Fibroblast of skin of left quadriceps (primary cell): ENCODE results near the gene KIF6.
A peak's percentile ranks its signal among the peaks of the same experiment; 100 is the strongest.

ENCODE experiments used
- DNase-seq, 2 experiments: peaks; one replicate each; pipeline ENCODE4 v3.0.0-alpha.2; 2013; ENCODE audit warnings: low read depth in 2 of 2

Gene KIF6

DNA sequence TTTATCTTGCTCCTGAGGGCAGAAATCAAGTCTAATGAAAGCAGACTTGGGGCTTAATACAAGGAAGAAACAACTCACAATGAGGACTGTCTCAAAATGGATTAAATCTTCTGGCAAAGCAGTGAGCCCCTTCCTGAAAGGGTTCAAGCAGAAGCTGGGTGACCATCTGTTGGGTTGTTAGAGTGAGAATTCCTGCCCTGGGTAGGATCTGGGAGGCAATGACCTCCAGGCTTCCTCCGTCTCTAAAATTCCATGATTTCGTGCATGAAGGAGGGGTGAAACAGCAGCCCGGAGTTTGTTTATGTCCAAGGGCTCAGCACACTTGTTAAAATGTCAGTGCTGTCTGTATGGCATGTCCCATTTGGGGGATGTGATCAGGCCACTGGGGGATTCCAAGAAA, 338.7 kb downstream of the KIF6 start:
- DNase-seq: no peak

DNA sequence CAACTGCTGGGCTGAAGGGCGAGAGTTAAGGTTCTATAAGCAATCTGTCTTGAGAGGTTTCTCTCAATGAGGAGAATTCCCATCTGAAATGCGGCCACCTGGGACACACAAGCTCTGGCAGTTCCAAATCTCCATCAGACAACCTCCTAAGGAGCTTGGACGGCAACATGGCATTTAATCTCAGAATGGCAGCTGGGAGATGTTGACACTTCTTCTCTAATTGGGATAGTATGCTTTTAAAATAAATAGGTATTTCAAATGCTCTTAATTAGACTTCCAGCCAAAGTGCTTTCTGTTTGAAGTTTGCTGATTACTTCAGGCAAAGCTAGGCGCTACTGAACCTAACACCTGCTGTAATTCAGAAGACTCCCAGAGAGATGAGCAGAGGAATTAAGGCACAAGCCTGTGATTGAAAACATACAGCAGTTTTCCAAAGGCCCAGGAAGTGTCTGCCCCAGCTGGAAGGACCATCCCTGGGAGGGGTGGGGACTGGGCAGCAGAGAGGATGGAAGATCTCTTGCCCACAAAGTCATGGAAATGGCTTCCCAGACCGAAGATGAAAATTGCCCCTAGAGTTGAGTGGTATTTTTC, 343.6 kb downstream of the KIF6 start:
- DNase-seq: no peak

DNA sequence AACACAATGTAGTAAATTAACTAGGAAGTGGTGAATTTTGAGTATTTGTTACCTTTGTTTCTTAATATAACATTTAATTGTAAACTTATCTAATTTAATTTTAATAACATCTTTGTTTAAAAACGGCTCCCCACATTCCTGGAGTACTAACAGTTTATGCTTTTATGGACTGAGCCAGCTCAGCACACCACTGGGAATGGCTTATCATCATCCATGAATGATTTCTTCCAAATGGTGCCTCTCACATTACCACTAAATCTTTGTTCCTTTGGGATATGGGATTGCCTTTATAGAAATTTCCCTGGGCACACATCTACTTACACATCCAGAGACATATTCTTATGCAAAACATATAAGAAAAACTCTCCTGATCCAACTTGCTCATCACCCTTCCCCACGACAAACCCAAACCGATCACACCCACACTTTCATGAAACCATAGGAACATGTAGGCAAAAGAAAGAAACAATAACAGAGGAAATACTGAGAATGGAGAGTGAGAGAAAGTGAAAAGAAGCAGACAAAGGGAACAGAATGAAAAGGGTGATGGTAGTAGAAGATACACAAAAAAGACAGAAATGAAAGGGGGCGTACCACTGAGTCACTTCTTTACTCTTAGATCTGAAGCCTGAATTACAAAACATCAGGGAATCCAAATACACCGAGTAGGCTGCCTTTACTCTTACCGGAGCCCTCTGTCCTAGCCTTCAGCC, 344.2 kb downstream of the KIF6 start:
- DNase-seq: no peak

DNA sequence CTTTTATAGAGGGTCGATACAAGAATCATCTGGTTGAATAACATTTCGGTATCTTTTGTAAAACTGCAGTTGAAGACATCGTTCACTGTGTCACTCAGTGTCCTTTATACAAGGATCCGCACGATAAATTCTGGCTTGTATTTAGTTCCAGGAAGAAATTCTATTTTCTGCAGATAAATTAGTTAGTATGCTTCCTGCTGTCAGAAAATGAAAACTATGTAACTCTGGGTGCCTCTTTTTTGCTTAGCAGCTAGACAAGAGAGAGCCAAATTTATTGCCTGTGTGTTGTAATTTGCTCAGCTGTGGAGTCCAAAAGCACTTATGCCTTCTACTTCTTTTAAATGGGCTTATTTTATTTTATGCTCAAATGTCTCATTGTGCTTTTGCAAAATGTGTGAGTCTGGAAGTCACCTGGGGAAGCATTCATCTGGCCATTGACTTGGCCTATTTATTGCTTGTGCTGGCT, 346.2 kb downstream of the KIF6 start:
- no peak for DNase-seq

DNA sequence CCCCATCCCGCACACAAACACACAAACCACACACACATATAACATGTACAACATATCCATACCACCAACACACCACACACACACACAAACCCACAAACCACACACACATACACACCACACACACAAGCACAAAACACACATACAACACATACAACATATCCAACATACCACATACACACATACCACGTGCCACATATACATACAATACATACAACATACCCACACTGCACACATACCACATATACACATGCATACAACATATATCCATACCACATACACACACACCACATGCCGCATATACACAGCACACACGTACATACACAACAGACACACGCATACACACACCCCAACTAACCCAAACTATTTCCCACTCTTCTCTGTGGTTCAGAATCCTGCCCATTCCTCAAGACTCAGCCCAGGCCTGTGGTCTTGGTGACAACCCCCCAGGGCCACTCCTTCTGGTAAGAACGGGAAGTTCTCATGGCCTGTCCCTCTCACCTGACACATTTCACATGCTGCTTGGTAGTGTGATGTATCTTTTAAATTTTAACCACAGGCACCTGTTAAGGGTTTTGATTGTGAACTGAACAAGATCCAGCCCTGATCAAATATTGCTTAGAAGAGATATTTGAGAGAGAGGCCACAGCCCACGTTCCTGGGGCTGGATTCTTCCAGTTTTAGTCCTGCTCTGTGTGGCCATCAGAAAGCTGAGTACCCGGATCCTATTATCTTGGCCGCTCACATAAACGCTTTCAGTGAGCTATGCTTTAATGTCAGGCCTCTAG, 346.8 kb downstream of the KIF6 start:
- DNase-seq: no peak

DNA sequence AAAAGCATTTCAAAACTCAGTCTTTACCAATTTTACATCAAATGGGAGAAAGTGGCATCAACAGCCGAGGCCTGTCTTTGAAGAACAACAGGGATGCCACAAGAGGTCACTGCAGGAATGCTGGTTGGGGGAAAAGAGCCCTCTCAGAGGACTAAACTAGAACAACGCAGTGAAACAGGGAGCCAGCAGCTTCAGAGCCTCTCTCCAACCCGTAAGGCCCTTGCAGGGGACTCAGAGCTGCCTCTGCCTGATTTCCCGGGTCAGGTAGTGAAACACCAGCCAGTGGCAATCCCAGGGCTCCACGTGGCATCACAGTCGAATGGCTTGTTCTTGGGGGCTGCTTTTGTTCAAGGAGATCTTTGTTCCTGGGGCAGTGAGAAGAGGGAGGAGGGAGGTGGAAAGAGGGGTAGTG, 347.7 kb downstream of the KIF6 start:
- peak; percentile 68 for DNase-seq

DNA sequence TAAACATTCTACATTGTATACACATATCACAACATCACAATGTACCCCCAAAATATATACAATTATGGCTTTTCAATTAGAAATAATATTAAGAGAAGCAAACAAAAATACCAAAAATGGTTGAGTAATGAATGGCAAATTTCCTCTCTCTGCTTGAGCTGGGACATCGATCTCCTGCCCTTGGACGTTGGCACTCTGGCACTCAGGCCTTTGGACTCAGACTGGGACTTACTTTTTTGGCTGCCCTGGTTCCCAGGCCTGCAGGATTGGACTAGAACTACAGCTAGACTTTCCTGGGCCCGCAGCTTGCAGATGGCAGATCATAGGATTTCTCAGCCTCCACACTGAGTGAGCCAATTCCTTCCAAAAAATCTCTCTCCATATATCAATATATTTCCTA, 349.8 kb downstream of the KIF6 start:
- DNase-seq: no peak

DNA sequence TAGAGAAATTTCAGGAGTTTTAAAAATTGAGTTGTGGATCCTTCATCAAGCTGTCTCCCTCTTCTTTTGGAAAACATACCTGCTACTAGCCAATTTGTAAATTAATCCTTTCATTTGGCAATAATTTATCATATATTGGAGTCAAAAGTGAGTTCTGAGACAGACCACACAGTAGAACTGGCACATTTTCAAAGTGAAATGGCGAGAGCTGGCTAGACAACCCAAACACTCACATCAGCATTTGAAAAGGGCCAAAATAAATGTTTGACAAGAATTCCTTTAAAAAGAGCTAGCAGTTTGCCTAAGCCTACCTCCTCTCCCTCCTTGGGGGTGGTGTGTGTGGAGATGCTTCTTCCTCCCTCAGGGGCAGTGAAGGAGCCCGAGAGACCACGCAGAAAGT, 354.8 kb downstream of the KIF6 start:
- no peak for DNase-seq

DNA sequence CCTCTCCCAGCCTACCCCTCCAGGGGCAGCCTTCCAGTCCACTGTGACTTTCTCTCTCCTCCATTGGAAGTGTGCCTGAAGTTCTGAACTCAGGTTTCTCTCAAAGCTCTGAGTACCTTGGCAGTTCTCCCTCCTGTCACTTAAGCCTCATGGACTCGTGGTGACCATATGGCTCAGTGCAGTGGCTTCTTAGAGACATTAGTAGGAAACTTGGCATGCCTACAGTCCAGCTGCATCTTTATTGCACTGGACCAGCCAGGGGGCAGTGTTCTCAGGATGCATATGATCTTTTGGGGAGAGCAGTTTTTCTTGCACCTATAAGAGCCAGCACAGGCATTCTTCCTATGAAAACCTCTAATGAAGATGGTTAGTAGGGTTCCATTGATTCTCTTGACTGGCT, 355.2 kb downstream of the KIF6 start:
- DNase-seq: no peak

DNA sequence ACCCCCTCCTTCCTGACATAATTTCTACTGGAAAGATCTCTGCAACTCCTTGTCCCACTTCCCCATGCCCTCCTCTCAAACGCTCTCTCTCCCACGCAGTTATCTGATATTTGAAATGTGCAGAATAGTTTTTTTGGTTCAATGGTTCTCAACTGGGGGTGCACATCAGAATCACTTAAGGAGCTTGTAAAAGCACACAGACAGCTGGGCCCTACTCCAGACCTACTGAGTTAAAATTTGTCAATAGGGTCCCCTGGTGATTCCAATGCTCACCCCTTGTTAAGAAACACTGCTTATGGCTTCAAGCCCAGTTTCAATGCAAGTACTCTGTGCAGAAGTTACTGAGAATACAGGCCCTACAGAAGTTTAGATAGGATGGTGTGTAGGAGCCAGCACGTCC, 357.5 kb downstream of the KIF6 start:
- no peak for DNase-seq

DNA sequence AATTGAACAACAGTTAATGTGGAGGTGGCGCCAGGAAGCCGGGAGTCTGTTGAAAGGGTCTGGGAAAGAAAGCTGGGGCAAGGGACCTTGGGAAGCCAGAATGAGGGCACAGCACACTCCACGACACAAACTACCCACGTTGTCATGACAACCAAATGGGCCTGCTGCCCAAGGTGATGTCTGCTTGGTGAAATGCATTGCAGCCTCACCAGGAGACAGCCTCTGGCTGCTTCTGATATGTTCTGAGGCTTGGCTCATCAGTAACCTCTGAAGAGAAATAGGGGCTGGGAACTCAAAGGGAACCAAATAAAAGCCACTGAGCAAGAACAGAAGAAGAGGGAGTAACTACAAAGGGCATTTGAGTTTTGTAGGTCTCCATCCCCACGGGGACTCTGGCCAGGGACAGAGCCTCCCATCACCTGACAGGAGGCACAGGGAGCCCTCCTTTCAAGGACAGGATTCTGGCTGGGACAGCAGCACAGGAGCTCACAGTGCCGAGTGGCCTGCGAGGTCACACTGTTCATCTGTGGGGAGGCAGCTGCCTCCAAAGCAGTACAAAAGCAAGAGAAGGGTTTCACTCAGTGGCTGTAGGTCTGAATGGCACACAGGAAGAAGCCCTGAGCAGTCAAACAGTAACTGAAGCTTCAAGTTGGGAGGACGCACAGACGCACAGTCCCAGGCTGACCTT, 358.1 kb downstream of the KIF6 start:
- no peak for DNase-seq

DNA sequence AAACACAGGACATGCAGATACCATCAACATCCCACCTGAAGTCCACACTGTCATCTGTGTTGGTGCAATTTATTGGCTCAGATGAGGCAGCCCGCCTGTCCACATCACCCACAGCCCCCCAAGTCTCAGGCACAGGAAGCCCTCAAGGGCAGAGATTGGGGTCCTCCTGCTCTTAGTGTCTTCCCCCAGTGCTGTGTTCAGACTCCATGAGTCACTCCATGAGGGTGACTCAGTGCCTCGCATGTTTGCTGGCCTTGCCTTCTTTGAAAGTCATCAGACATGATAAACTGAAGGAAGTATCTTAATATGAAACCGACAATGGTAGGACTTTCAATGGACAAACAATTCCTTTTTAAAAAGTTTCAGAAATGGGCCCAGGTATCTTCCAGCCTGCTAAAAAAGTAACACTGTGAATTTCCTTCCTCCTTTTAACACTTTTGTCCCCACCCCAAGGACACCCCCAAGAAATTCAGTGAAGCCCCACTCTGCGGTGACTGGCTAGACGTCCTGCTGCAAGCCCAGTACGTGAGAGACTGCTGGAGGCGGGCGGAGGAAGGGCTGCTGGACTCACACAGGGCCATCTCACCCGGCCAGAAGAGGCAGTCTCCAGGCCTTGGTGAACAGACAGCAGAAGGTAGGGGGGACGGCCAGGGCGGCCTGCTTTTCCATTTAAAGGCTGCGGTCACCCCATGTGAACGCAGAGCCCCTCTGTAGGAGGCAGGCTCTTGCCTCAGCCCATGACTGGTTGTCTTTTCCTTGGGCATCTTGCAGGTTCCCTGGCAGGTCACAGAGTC, 359.7 kb downstream of the KIF6 start:
- DNase-seq: peak in 1 of 2 experiments; percentile 36

DNA sequence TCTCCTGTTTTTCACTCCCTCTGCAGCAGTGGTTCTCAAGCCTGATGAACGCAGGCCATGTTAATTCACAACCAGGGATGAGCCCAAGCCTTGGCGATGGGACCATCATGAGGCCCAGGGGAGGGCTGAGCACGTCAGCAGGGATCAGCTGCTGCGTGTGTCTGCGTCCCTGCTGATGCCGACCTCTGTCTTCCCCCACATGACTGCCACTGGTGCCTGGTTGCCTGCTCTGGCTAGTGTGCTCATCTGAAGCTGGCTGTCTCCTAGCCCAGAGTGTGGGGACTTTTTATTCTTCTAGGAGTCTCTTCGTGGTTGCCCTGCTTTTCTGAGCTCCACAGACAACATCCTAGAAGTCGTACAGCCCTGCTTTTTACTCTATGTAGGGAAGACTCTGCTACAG, 361.9 kb downstream of the KIF6 start:
- DNase-seq: no peak

DNA sequence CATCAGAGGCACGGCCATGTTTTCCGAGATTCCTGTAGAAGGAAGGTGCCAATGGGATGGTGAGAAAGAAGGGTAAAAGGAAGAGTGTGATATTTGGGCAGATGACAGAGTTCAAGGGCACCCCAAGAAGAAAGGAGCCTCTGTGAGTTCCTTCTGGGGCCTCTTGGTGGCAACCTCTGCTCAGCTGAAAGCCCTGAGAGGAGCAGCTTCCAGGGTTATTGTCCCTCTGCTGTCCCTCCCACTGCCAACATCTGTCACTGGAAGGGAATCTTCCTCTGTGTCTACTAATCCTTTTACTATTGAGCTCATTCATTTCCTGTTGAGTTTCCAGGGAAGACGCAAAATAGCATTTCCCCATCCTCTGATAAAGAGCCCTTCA, 362.7 kb downstream of the KIF6 start:
- DNase-seq: peak in 1 of 2 experiments; percentile 8

DNA sequence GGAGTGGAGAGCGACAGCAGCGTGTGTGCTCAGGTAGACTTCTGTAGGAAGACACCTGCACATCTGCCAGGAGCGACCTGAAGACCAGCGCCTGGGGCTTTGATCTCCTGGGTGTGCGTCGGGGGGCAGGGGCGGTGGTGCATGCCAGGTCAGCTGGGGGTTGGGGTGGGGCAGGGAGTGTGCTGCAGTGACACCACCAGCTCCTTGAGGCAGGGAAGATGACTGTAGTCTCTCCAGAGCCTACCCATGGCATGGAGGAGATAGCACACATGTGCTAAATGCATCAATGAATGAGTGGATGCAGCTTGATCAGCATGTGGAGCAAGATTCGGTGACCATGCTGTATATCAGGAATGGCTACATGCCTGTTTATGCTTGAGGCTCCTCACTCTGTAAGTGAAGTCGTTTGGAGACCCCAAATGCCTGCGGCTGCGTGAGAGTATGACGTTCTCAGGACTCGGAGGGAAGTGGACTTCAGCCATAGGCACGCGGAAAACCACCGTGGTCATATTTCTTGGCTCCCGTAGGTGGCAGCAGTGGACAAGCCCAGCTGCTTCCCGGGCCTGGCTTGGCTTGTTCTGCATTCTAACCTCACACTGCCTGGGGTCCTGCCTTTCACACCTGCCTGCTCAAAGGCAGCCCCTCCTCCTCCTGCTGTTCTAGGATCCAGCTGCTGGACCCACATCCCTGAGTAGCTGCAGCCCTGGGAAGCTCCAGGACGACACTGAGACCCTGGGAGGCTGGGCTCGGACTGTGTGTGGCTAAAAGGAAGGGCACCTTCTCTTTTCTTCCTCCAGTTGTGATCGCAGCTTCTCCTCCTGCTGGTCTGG, 363.3 kb downstream of the KIF6 start:
- peak in 1 of 2 experiments; percentile 27 for DNase-seq

DNA sequence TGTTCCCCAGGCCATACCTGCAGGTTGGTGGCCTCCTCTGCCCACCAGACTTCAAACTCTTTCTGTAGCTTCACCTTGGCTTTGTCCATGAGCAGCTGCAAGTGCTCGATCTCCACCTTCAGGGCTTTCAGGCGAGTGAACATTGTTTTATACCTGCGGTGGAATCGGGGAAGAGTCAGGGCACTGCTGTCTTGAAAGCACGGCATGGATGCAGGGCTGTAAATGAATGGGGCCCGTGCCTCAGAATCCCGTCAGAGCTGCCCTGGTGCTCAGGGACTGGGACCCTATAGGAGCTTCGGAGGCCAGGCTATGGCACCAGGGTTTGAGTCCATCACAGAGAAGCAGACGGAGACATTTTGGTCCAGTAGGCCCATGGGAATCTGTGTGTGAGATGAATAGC, 364.8 kb downstream of the KIF6 start:
- DNase-seq: no peak

DNA sequence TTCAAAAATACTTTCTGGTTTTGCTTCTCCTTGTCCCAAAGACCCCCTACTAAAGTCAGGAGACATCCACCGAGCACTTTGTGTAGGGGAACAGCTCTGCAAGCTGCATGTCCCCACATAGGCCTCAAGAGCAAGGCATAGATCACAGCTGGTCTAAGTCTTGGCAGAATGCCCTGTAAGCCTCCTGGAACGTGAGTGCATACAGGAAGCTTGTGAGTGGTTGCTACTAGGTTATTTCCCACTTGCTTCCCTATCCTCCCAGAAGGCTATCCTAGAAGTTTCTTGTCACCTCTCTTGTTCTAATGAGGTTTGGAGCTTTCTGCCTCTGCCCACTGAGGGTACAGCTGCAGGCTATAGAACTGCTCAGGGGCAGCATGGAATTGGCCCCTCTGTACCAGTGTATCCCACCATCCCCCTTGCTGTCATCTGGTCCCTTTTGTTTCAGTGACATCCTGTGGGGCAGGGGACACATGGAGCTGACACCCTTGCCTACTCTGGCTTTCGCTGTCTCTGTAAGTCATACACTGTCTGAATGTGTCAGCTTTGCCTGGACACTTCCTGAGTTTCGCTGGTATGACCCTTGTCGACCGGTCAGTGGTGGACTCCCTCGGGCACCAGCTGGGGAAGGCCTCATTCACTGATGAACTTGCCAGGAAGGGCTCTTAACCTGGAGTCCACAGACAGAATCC, 367.1 kb downstream of the KIF6 start:
- peak; percentile 35 to 36 for DNase-seq

DNA sequence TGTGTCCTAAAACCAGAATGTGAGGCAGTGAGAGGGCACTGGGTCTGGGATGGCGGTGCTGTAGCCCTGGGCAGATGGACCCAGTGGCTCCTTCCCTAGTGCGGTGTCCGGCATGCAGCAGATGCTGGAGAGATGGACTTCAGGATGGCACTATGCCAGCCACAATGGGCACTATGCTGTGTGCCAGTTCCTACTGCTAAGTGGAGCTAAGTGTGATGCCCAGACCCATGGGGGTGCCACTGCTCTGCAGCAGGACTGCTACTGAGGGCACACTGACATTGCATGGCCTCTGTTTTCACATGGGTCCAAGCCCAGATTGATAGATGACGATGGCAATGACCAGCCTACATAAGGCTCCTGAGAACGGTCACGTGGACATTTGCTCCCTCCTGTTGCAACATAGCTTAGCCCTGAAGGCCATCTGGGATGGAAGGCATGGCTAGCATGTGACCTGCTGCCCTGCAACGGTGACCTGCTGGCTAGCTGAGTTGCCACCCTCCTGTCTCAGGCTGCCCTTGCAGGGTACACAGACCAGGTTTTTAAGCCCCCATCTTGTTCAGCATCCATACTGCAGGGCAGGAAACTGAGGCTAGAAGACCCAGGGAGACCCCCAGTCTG, 371.4 kb downstream of the KIF6 start:
- no peak for DNase-seq

DNA sequence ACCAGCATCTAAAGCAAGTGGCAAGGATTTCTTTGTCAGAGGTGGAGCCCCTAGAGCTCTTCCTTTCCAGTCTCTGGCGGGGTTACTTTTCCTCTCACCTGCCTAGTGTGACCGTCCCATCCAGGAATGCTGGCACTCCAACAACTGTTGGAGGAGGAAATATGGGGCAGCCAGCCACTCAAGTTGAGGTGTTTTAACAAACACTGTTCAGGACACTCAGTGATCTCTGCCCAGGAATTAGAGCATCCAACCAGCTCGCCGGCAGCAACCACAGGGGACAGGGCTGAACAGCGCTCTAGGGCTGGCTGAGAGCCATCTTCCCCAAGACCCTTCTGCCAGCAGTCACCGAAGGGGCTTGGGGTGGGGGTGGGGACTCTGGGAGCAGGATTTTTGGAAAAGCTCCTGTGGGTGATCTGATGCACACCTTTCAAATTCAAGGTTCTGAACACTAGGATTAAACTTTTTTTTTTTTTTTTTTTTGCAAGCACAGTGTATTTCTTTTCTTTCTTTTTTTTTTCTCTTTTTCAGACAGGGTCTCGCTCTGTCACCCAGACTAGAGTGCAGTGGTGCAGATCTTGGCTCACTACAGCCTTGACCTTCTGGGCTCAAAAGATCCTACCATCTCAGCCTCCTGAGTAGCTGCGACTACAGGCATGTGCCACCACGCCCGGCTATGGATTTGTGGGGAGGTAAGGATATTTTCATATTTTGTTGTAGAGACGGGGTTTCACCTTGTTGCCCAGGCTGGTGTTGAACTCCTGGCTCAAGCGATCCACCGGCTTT, 374.3 kb downstream of the KIF6 start:
- DNase-seq: no peak
